Measurements from ENCODE around the gene KDM8. TPM values are rescaled to one million over a fixed set of nuclear protein-coding genes. Genes with fewer than 3 reads are reported as not detected.
A peak's percentile ranks its signal among the peaks of the same experiment; 100 is the strongest.

KDM8 gene
- polyA plus RNA-seq, 1 experiment, result 2.5 TPM

DNA sequence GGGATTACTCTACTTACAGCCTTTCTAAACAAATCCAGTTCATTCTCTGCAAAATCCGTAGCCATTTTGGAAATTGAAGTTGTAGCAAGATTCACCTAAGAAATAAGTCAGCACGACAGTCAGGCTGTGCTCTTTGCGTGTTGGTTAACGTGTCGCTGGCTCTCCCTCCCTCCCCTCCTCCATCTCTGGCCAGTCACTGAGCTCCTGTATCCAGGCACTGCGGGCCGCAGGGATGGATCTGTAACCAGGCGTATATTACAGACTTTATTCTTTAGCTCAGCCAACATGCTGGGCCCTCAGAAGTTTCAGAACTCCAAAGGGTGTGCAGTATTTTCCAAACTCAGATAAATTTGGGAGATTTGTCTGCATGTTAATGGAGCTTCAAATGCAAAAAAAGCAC is 30.8 kb downstream of the KDM8 start:
- POLR2A ChIA-PET, result interaction anchor here (0.7 to 1.5 kb wide), 4 partner anchors 9 to 809 kb away, joined by 3 to 7 read pairs (median 4); partner anchors contain the start of gene KDM8
- no peak for DNase-seq (ENCODE audit: low read depth, low spot score)
- CTCF ChIA-PET, result interaction anchor here (0.9 to 4.9 kb wide), 40 partner anchors 9 to 244 kb away, joined by 3 to 104 read pairs (median 6); partner anchors contain the start of gene KDM8
- H3K9me3 ChIP-seq (ENCODE audit: control insufficient read depth, insufficient read depth, low read length), result no peaks in the 10 kb centered on the region; the same call in 1 of the 2 replicates
- no peak overlapping the region for H3K4me3 ChIP-seq (ENCODE audit: low read depth, low read length)
- no peak overlapping the region for H3K27ac ChIP-seq (ENCODE audit: low read depth, low read length)
- H3K27me3 ChIP-seq (ENCODE audit: control insufficient read depth, insufficient read depth, low read length), result no peaks in the 10 kb centered on the region
- TF ChIP-seq CTCF (IDR thresholded peaks at IDR 0.05; ENCODE audit: low read depth, low read length), result no peak

GRCh38 chr16:27234603-27235002 is 31.3 kb downstream of the KDM8 start:
- no peak for DNase-seq (ENCODE audit: low read depth, low spot score)
- no peaks in the 10 kb centered on the region; the same call in 1 of the 2 replicates for H3K9me3 ChIP-seq (ENCODE audit: control insufficient read depth, insufficient read depth, low read length)
- ChIA-PET POLR2A (interaction anchor here (0.7 to 1.5 kb wide), 6 partner anchors 9 to 809 kb away, joined by 3 to 7 read pairs (median 4); partner anchors contain the start of gene KDM8), CTCF (interaction anchor here (0.6 to 4.9 kb wide), 51 partner anchors 9 to 244 kb away, joined by 3 to 104 read pairs (median 6); partner anchors contain the start of gene KDM8)
- H3K4me3 ChIP-seq (ENCODE audit: low read depth, low read length), result no peak overlapping the region
- no peak overlapping the region for H3K27ac ChIP-seq (ENCODE audit: low read depth, low read length)
- TF ChIP-seq CTCF (IDR thresholded peaks at IDR 0.05; ENCODE audit: low read depth, low read length), result no peak
- no peaks in the 10 kb centered on the region for H3K27me3 ChIP-seq (ENCODE audit: control insufficient read depth, insufficient read depth, low read length)

DNA sequence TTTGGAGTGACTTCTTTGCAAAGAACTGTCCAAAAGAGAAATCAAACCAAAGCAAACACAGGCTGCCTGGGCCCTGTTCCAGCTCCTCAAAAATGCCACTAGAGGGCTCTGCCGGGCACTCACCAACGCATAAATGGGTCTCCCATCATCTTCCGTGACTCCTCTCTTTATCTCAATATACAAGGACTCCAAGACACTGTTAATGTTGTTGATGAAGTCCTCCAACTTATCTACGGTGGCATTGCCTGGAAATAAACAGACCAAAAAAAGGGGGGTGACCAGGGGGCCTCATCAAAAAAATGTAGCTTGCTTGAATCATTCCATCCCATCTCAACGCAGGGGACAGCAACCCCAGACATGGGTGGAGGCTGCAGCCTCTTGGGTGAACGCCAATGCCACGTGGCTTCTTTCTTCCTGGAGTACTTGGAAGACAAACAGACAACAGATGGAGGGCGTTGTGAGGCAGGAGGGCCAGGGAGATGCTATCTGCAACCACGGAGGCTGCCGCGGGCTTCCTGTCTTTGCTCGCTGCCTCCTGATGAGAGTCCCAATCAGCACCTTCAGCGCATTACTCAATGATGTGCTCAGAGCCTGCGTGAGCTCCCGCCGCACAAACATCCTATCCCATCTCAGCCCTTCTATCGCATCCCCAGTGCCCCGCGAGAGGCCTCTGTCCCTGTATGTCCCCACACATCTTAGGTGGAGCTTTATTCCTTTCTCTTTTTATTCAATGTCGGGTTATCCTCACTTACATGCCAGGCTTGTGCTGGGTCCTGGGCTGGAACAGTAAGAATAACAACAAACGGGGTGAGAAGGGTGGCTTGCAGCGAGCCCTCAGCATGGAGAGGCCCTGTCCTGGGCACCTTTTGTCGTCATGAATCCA is 32.0 kb downstream of the KDM8 start:
- Histone ChIP-seq H3K27me3 (ENCODE audit: control insufficient read depth, insufficient read depth, low read length) (no peaks in the 10 kb centered on the region), H3K4me3 (ENCODE audit: low read depth, low read length) (no peak overlapping the region), H3K27ac (ENCODE audit: low read depth, low read length) (peak overlapping the region; percentile 75), H3K9me3 (ENCODE audit: control insufficient read depth, insufficient read depth, low read length) (no peaks in the 10 kb centered on the region; the same call in 1 of the 2 replicates)
- ChIA-PET POLR2A (interaction anchor here (0.5 to 1.6 kb wide), 6 partner anchors 8 to 132 kb away, joined by 3 to 15 read pairs (median 5); partner anchors contain the start of gene KDM8), CTCF (interaction anchor here (0.6 to 4.9 kb wide), 53 partner anchors 8 to 243 kb away, joined by 3 to 104 read pairs (median 6); partner anchors contain the start of gene KDM8)
- DNase-seq (ENCODE audit: low read depth, low spot score), result no peak
- peak; percentile 94 for TF ChIP-seq CTCF (IDR thresholded peaks at IDR 0.05; ENCODE audit: low read depth, low read length)

GRCh38 chr16:27235938-27236245 is 32.6 kb downstream of the KDM8 start:
- Histone ChIP-seq H3K27me3 (ENCODE audit: control insufficient read depth, insufficient read depth, low read length) (no peaks in the 10 kb centered on the region), H3K4me3 (ENCODE audit: low read depth, low read length) (no peak overlapping the region), H3K9me3 (ENCODE audit: control insufficient read depth, insufficient read depth, low read length) (no peaks in the 10 kb centered on the region; the same call in 1 of the 2 replicates), H3K27ac (ENCODE audit: low read depth, low read length) (peak overlapping the region; percentile 75)
- CTCF ChIA-PET, result interaction anchor here (0.8 to 4.9 kb wide), 18 partner anchors 14 to 224 kb away, joined by 3 to 104 read pairs (median 8); no protein-coding TSS in a partner anchor
- POLR2A ChIA-PET, result interaction anchor here (1.6 kb wide), 1 partner anchor 81 kb away, joined by 15 read pairs; no protein-coding TSS in a partner anchor
- no peak for DNase-seq (ENCODE audit: low read depth, low spot score)
- no peak for TF ChIP-seq CTCF (IDR thresholded peaks at IDR 0.05; ENCODE audit: low read depth, low read length)
